ENCODE data around the gene EEIG1.

Gene EEIG1

DNA sequence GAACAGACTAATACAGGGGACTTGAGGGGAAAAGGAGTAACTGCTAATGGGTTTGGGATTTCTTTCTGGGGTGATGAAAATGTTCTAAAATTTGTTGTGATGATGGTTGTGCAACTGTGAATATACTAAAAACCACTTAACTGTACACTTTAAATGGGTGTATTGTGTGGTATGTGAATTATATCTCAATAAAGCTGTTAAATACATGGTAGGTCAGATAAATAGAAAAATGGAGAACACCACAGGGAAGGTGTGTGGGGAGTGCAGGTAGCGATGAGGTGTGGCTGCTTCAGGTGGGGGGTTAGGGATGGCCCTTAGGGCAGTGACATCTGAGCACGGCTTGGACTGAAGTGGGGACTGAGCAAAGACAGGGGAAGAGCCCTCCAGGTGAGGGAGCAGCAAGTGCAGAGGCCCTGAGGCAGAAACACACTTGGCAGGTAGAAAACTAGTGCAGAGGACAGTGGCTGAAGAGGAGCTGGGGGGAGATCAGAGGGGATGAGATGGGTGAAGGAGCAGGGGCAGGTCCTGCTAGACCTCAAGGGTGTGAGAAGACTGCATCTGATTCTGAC lies 20.9 kb downstream of the EEIG1 start:
- DNase-seq (ENCODE audit: low read depth), result no peak

DNA sequence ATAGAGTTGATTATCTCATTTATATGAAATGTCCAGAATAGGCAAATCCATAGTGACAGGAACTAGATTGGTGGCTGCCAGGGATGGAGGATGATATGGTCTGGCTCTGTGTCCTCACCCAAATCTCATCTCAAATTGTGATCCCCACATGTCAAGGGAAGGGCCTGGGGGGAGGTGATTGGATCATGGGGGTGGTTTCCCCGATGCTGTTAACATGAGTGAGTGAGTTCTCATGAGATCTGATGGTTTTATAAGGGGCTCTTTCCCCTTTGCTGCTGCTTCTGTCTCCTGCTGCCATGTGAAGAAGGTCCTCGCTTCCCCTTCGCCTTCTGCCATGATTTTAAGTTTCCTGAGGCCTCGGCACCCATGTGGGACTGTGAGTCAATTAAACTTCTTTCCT lies 21.4 kb downstream of the EEIG1 start:
- no peak for DNase-seq (ENCODE audit: low read depth)

DNA sequence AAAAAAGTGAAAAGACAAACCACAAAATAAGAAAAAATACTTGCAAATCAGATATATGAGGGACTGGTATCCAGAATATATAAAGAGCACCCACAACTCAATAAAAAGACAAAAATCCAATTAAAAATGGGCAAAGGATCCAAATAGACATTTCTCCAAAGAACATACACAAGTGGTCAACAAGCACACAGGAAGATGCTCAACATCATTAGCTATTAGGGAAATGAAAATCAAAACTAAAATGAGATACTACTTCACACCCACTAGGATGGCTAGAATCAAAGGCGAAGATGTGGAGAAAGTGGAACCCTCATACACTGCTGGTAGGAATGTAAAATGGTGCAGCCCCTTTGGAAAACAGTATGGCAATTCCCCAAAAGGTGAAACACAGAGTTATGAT lies 22.1 kb downstream of the EEIG1 start:
- no peak for DNase-seq (ENCODE audit: low read depth)

DNA sequence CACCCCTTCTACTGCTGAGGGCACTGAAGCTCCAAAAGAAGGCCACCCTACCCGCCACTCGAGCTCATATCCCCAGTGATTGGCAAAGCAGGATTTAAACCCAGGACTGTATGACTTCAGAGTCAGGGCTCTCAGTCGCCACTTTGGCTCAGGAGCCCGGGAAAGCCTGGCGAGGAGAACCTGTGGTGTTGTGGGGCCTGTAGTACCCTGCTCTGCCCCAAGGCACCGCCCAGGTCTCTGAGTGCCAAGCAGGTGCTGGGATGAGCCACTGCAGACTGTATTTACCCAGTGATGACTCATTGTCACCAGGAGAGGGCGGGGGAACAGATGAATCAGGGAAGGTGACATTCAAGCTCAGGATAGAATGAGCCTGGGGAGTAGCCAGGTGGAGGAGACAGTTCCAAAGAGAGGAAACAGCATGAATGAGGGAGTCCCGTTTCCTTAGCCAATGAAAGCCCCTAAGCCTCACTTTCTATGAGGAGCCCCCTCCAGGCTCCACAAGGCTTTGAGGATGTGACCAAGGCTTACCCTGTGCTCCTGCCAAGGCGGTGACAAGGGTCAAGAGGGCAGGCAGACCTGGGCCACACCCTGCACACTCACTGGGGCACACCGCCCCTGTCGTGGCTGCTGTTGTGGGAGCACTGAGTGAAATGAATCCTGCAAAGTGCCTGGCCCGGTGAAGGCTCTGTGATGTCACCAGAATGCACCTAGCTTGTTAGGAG lies 25.3 kb downstream of the EEIG1 start:
- DNase-seq (ENCODE audit: low read depth), result peak; percentile 77

DNA sequence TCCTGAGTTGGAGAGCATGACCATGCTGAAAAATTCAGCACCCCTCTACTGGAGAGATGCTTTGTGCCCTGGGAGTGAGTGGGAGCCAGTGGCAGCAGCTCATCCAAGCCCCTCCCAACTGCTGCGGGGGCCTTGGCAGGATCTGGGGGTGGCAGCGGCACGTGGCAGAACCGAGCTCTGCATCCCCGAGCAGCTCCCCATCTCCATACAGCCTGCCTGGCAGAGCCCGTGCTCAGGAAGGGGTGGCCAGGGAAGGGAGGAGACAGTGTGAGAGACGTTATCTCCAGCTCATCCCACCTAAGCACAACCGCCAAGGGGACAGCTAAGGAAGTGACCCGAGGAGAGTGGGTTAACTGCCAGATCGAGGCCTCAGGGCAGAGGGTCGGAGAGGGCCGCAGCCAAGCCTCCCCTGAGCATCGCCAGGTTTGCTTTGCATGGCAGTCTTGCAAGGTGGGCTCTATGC lies 25.9 kb downstream of the EEIG1 start:
- DNase-seq (ENCODE audit: low read depth), result no peak

DNA sequence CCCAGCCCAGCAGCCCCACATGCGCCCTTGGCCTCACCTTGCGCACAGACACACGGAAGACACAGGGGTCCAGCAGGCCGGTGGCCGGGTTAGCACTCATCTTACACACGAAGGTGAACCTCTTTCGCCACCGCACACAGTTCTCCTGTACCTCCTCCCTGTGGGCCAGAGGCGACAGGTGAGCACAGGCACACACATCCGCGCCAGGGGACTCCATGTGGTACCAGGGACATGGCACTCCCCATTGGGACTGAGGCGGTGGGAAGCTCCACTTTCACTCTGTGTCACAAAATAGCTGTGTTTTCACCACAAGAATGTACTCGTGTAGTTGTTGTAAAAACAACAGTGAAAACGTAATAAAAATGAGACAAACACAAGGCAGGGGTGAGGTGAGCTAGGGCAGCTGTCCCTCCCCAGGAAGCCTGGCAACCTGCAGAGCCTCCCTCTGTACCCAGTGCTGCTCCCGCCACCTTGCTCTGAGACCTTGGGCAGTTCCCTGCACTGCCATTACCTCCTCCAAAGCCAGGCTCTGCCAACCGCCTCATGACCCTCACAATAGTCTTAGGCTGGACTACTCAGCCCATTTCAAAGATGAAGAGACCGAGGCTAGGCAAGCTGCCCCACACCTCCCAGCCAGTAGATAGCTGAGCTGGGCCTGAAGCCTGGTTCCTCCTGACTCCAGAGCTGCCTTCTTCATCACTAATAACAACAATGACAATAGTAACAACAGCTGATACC lies 26.9 kb downstream of the EEIG1 start:
- no peak for DNase-seq (ENCODE audit: low read depth)

DNA sequence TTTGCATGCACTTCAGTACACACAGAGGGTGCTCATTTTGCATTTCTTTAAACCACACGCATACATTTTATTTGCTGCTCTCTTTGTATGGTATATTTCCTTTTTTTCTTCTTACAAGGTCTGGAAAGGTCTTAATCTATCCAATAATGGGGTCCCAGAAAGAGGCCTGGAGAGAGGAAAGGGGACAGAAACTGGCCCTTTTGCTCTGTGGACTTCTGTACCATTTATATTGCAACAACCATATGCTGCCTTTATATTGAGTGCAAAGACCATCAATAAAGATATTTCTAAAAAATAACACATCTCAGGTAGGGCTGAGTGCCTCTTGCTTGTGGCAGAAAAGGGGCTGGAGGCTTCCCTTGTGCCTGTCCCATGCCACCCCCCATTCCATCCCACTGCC lies 27.6 kb downstream of the EEIG1 start:
- DNase-seq (ENCODE audit: low read depth), result no peak

DNA sequence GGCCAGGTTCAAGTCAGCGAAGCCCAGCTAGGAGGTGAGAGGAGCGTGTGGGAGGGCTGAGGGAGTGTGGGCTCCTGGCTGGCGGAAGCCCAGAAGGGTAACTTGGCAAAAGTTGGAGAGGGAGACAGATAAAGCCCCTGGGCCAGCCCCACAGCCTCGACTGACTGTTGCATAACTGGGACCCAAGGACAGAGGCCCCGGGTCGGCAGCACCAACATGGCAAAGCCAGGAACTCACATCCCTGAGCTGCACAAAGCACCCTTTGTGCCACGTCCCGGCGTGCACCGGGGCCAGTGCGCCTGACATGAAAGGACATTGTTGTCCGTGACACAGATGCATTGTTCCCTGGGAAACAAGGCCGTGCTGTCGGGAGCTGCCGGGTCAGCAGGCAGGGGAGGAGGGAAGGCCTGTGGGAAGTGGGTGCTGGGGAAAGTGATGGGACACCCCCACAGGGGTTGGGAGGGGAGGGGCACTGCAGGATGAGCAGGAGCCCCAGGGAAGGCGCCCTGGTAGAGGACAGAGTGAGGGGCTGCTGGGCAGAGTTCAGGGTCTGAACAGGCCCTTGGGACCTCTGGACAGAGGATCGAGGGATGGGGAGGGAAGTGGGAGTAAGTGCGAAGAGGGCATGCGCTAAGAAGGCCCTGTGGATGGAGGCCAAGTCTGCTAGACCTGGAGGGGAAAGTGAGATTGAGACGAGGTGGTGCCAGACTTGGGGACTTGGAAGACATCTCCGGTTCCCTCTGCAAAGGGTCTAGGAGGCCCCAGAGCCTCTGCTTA lies 30.1 kb downstream of the EEIG1 start:
- DNase-seq (ENCODE audit: low read depth), result no peak

DNA sequence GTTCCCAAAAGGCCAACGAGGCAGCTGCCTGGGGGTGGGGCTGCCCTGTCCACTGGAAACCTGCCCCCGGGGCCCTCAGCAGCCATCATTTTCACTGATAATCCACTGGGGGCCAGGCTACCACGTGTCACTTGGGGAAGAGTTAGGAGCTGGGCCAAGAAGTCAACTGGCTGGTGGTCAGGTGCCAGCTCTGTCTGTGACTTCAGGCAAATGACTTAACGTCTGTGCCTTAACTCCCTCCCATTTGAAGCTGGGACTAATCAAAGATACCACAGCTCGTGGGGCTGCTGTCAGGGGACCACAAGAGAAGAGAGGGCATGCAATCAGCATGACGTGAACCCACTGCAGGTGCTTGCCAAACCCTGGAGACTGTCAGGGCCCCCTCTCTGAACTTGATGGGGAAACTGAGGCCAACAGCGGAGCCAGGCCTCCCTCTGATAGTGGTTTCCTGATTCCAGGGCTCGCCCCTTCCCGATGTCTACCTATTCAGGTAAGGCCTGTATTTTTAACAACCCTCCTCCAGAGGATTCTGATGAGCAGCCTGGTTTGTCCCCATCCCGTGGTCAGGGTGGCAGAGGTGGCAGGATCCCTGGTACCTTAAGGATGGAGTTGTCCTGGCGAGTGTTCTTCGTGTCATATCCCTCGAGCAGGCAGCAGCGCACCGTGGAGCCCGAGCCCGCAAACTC lies 30.8 kb downstream of the EEIG1 start:
- no peak for DNase-seq (ENCODE audit: low read depth)

DNA sequence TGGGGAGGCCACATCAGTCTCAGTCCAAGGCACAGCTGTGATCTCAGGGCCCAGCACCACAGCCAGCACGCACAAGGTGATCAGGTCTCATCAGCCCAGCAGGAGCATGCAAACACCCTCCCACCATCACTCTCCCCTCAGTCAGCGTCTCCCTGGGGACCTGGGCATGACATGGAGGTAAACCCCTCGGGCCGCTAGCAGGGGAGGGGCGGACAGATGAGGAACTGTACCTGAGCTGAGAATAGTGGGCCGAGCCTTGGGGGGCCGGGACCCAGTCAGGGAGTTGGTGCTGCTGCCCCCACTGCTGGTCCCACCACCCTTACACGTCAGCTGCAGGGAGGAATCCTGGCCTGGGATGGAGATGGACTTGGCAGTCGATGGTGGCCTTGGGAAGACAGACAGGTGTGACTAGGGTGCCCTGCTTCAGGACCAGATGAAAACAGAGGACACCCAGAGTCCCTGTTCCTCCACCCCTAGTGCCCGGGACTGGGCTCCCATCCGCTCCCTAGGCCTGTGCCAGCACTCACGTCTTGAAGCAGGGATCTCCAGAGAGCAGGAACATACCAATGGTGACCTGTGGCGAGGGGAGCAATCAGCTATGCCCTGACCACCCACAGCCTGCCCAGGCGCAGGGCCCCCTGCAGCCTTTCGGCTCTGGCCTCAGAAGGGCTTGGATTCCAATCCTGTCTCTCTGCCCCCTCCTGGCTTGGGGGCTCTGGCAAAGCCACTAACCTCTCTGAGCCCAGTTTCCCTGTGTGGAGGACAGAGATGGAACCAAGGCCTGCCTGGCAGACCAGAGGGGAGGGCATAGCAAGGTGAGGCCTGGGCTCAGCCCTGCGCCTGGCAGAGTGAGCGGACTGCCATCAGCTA lies 32.7 kb downstream of the EEIG1 start:
- no peak for DNase-seq (ENCODE audit: low read depth)

DNA sequence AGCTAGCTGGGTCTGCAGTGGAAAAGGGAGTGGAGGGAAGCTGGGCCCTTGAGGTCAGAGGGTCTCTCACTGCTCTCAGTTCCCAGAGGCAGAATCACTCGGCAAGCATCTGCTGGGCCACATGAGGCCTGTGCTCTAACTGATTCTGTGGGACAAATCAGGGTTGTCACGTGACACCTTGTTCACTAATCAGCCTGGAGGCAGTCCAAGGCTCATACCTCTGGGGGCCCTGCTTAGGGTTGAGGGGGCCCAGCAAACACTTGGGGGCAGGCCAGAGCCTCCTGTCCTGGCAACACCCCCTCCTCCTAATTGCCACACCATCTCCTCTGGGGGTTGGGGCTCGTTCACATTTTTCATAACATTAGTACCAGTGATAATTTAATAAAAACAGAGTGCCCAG lies 34.1 kb downstream of the EEIG1 start:
- no peak for DNase-seq (ENCODE audit: low read depth)

DNA sequence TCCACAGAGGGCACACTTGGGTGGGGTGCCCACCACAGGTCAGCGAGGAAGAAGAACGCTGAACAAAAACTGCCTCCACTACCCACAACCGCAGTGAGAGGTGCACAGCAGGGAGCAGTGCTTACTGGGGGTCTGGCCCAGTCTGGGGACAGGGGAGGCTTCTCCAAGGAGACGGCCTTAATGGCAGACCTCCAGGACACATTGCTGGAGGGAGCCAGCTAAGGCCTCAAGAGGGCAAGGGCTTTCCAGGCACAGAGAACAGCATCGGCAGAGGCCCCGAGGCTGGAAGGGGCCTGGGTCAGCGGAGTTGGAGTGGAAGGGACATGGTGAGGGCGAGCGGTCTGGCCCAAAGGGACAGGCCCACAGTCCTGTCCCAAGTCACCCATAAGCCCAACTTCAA lies 34.8 kb downstream of the EEIG1 start:
- DNase-seq (ENCODE audit: low read depth), result no peak

DNA sequence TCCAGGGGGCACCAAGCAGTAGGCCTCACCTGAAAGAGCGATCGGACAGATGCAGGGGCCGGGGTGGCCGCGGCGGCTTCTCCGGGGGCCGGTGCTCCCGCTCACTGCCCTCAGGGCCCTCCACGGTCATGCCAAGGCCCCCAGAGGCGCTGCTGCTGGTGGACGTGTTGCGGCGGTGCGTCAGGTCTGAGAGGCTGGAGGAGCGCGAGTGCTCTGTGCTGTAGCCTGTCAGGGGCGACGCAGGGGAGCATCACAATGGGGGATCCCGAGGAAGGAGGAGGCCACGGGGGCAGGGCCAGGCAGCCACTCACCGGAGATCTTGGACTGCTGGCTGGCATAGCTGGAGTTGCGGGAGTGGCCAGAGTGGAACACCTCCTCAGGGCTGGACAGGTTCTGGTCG lies 35.5 kb downstream of the EEIG1 start:
- no peak for DNase-seq (ENCODE audit: low read depth)

DNA sequence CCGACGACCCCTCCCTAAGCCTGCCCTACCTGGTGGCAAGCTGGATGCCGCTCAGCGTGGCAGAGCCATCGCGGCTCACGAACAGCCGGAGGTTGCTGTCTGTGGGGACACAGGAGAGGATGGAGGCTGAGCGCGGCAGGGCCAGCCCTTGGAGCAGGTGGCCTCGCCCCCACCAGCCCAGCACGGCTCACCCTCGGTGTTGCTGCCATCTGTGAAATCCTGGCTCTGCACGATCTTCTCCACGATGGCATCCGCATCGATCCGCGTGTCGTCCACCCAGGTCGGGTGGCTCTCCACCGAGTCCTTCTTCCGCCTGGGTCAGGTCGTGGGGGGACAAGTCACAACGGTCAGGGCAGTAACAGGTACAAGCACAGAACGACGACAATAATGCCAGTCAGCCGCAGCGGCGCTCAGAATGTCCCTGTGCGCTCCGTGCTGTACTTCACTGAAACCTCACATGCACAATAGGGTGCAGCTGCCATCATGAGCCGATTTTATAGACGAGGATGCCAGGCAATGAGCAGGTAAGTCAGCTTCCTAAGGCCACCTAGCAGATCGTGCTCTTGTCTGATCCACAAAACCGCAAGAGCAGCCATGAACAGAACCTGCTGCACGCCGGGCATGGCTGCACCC lies 36.1 kb downstream of the EEIG1 start:
- no peak for DNase-seq (ENCODE audit: low read depth)

DNA sequence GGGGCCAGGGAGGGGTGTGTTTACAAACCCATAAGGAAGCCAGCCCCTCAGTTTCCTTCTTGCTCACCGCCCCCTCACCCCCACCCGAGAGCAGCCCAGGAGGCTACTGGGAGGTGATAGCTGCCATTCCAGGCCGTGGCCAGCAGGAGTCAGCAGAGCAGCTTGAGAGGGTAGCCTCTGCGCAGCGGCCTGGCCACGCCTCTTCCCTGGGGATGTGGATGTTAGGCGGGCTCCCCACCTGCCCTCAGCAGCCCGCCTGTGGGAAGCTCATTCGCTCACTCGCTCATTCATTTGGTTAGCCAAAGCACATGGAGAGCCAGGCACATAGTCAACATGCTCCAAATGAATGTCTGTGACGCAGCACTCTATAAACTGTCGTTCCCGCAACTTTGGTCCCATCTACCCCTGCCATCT lies 37.1 kb downstream of the EEIG1 start:
- DNase-seq (ENCODE audit: low read depth), result peak; percentile 79

DNA sequence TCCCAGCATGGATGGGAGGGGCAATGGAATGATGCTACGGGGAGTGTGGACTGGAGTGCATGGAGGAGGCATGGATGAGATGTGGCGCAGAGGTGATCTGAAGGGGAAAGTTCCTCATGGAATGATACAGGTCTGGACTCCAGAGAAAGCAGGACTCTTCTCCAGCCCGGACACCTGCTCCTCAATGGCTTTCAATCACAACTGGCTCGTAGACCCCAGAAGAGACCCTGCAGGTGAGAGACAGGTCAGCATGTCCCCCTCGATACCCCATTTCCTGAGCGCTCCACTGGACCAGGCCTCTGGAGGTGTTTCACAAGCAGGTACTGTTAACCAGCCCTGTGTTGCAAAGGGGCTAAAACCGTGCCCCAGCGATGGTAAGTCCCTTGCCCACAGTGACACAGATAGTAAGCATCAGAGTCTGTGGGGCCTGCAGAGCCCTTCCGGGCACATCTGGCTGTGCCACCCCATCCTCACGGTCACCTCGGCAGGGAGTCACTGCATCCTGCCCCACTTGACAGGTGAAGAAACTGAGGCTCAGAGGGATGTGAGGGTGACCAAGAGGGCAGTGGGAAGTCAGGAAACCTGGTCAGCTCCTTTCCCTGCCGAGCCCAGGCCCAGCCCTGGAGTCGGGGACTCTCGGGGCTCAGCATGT lies 37.7 kb downstream of the EEIG1 start:
- DNase-seq (ENCODE audit: low read depth), result no peak

DNA sequence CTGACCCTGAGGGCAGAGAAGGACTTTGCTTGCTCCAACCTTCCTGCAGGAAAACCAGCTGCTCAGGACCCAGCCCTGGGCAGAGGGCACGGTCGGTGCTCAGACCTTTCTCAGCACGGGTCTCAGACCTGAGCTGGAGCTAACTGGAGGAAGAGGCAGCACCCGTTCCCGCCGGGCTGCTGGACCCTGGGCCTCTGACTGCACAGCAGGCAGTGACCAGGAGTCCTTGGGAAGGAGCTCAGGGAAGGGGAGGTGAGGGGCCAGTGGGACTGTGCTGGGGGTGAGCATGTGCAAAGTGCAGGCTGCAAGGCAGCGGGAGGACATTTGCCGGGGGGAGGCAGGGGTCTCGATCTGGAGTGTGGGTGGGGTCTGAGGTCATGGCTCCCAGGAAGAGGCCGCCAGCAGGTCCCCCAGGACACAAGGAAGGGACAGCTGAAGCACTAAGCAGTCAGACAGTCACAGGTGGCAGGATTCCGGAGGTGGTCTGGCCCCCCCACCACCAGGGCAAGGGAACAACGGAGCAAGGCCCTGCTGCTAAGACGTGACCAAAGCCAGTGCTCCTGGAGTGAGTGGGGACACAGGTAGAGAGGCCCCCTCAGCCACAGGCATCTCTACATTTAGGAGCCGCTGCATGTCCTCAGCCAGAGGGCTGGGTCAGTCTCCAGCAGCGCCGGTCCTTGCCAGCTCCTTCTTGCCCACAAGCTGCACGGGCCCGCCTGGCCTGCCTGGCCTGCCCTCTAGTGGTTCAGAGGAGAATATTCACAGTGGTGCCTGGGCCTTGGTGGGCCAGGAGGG lies 38.4 kb downstream of the EEIG1 start:
- DNase-seq (ENCODE audit: low read depth), result peak; percentile 43

DNA sequence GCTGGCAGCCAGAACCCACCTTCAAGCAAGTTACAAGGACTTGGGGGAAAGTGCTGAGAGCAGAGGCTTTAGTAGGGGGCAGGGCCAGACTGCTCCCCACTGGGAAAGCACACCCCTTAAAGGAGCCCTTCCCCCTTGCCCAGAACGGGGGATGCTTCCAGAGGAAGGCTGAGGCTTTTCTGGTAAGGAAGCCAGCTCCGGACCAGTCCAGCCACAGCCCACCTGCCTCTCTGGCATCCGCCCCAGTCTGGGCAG lies 38.9 kb downstream of the EEIG1 start:
- no peak for DNase-seq (ENCODE audit: low read depth)
